DMS 273 (cell line): ENCODE data around the gene C1RL.
A peak's percentile ranks its signal among the peaks of the same experiment; 100 is the strongest.
"Not testable (repeated sequence)": the region's sequence is repeated elsewhere in the genome, so short reads cannot be mapped to it uniquely, and the experiment has no call there.

ENCODE experiments used
- DNase-seq: peaks from one replicate; lab custom pipeline; 2025; ENCODE audit not compliant: unreplicated experiment; lab: John Stamatoyannopoulos, UW

Gene C1RL

GRCh38 chr12:7116196-7116595 lies 7.2 kb upstream of the C1RL start:
- DNase-seq = no peak

- DNase-seq = no peak
Measured at GRCh38 chr12:7114851-7115250, 5.8 kb upstream of the C1RL start.

GRCh38 chr12:7114008-7114407 lies 5.0 kb upstream of the C1RL start:
- no peak for DNase-seq

- peak; percentile 46 for DNase-seq
Measured at GRCh38 chr12:7113389-7113871, 4.4 kb upstream of the C1RL start.

GRCh38 chr12:7112041-7112440 lies 3.0 kb upstream of the C1RL start:
- DNase-seq = no peak

- no peak for DNase-seq
Measured at GRCh38 chr12:7110661-7111060, 1.6 kb upstream of the C1RL start.

GRCh38 chr12:7109572-7109920 lies 532 bp upstream of the C1RL start:
- DNase-seq = no peak

- DNase-seq = peak; percentile 10
Measured at GRCh38 chr12:7108003-7108795, 815 bp downstream of the C1RL start.

GRCh38 chr12:7107636-7108002 lies 1.4 kb downstream of the C1RL start:
- DNase-seq = no peak

GRCh38 chr12:7107181-7107580 lies 1.8 kb downstream of the C1RL start:
- DNase-seq = not testable (repeated sequence)

GRCh38 chr12:7106082-7106481 lies 2.9 kb downstream of the C1RL start:
- no peak for DNase-seq

GRCh38 chr12:7103837-7104584 lies 5.0 kb downstream of the C1RL start:
- DNase-seq = no peak

- DNase-seq = no peak
Measured at GRCh38 chr12:7102582-7102981, 6.4 kb downstream of the C1RL start.

GRCh38 chr12:7101694-7102131 lies 7.3 kb downstream of the C1RL start:
- DNase-seq = no peak

- no peak for DNase-seq
Measured at GRCh38 chr12:7101047-7101693, 7.8 kb downstream of the C1RL start.

- no peak for DNase-seq
Measured at GRCh38 chr12:7100239-7100638, 8.8 kb downstream of the C1RL start.

GRCh38 chr12:7099290-7099996 lies 9.6 kb downstream of the C1RL start:
- DNase-seq = no peak

- DNase-seq = no peak
Measured at GRCh38 chr12:7096979-7097378, 12.0 kb downstream of the C1RL start.

GRCh38 chr12:7096006-7096932 lies 12.7 kb downstream of the C1RL start:
- no peak for DNase-seq

- no peak for DNase-seq
Measured at GRCh38 chr12:7093892-7094291, 15.1 kb downstream of the C1RL start.
